HEK293 (cell line): ENCODE results near the gene MICAL3.

Experiments
- CTCF ChIA-PET: fragments of 350-600 bp; formaldehyde crosslinking; extraction: SDS; loops from one replicate; lab custom pipeline; 2021; ENCODE audit warnings: antibody characterized with exemption; lab: Yijun Ruan, JAX
- POLR2A ChIA-PET: fragments of 300-600 bp; formaldehyde crosslinking; extraction: SDS; loops from one replicate; lab custom pipeline; 2020; ENCODE audit warnings: antibody characterized with exemption, inconsistent platforms; lab: Yijun Ruan, JAX
- H3K27ac ChIP-seq: fragments of 200-500 bp; sonication (Bioruptor generic); 2 replicates; pipeline ENCODE4 v1.5.1; 2014; ENCODE audit warnings: low read depth, low read length, control low read depth, inconsistent platforms; ENCODE audit errors: extremely low read depth
- H3K36me3 ChIP-seq, 2 experiments: fragments of 200-500 bp in 1 of 2; sonication (Bioruptor generic) in 1 of 2; 1 replicate in 1 of 2; 2 replicates in 1 of 2; pipeline ENCODE4 v1.5.1; 2014 to 2017; ENCODE audit warnings: inconsistent platforms in 2 of 2, low read length in 2 of 2; ENCODE audit not compliant: control insufficient read depth in 2 of 2, insufficient read depth in 1 of 2
- H3K4me1 ChIP-seq: fragments of 200-500 bp; sonication (Bioruptor generic); 2 replicates; pipeline ENCODE4 v1.5.1; 2014; ENCODE audit warnings: mild to moderate bottlenecking, low read length, inconsistent platforms; ENCODE audit not compliant: control insufficient read depth, insufficient read depth
- H3K4me3 ChIP-seq: 2 replicates; pipeline ENCODE4 v1.5.1; 2011; ENCODE audit warnings: low read depth, mild to moderate bottlenecking, control low read depth, low read length, moderate library complexity
- H3K9me3 ChIP-seq: fragments of 200-500 bp; sonication (Bioruptor generic); 2 replicates; pipeline ENCODE4 v1.5.1; 2014; ENCODE audit warnings: low read depth, low read length, inconsistent platforms; ENCODE audit not compliant: control insufficient read depth, insufficient read depth
- INSM2 ChIP-seq: fragments of 450-650 bp; formaldehyde crosslinking; IDR thresholded peaks from 2 replicates; pipeline ENCODE4 v1.5.1; 2016; ENCODE audit warnings: missing biosample characterization, missing genetic modification characterization
- KLF17 ChIP-seq: fragments of 450-650 bp; formaldehyde crosslinking; IDR thresholded peaks from 2 replicates; pipeline ENCODE4 v1.5.1; 2016; ENCODE audit warnings: missing biosample characterization, missing genetic modification characterization
- KLF7 ChIP-seq: fragments of 450-650 bp; formaldehyde crosslinking; IDR thresholded peaks from 2 replicates; pipeline ENCODE4 v1.5.1; 2016; ENCODE audit warnings: missing biosample characterization, missing genetic modification characterization, borderline replicate concordance
- PATZ1 ChIP-seq: fragments of 450-650 bp; formaldehyde crosslinking; IDR thresholded peaks from 2 replicates; pipeline ENCODE4 v1.5.1; 2016; ENCODE audit warnings: missing biosample characterization, missing genetic modification characterization
- REPIN1 ChIP-seq: fragments of 450-650 bp; formaldehyde crosslinking; IDR thresholded peaks from 2 replicates; pipeline ENCODE4 v1.5.1; 2017; ENCODE audit warnings: missing biosample characterization, missing genetic modification characterization, low read depth
- TSHZ1 ChIP-seq: fragments of 450-650 bp; formaldehyde crosslinking; IDR thresholded peaks from 2 replicates; pipeline ENCODE4 v1.5.1; 2016; ENCODE audit warnings: missing biosample characterization, missing genetic modification characterization, borderline replicate concordance
- ZBTB11 ChIP-seq: fragments of 450-650 bp; formaldehyde crosslinking; conservative IDR thresholded peaks from 2 replicates; pipeline ENCODE4 v1.5.1; 2016; ENCODE audit warnings: low read depth, missing biosample characterization, missing genetic modification characterization
- ZNF114 ChIP-seq: fragments of 450-650 bp; formaldehyde crosslinking; IDR thresholded peaks from 2 replicates; pipeline ENCODE4 v1.5.0; 2017; ENCODE audit warnings: missing biosample characterization, missing genetic modification characterization
- ZNF223 ChIP-seq: fragments of 450-650 bp; formaldehyde crosslinking; IDR thresholded peaks from 2 replicates; pipeline ENCODE4 v1.5.1; 2016; ENCODE audit warnings: missing biosample characterization, missing genetic modification characterization
- ZNF266 ChIP-seq: fragments of 450-650 bp; formaldehyde crosslinking; IDR thresholded peaks from 2 replicates; pipeline ENCODE4 v1.5.1; 2016; ENCODE audit warnings: missing biosample characterization, missing genetic modification characterization, low read depth
- ZNF335 ChIP-seq: fragments of 450-650 bp; formaldehyde crosslinking; conservative IDR thresholded peaks from 2 replicates; pipeline ENCODE4 v1.5.1; 2016; ENCODE audit warnings: missing biosample characterization, missing genetic modification characterization
- ZNF366 ChIP-seq: fragments of 450-650 bp; formaldehyde crosslinking; conservative IDR thresholded peaks from 2 replicates; pipeline ENCODE4 v1.5.1; 2016; ENCODE audit warnings: missing biosample characterization, missing genetic modification characterization
- ZNF433 ChIP-seq: fragments of 450-650 bp; formaldehyde crosslinking; IDR thresholded peaks from 2 replicates; pipeline ENCODE4 v1.5.1; 2016; ENCODE audit warnings: missing biosample characterization, missing genetic modification characterization, low read depth
- ZNF561 ChIP-seq: fragments of 450-650 bp; IDR thresholded peaks from 2 replicates; pipeline ENCODE4 v1.5.1; 2018; ENCODE audit warnings: missing biosample characterization, missing genetic modification characterization, borderline replicate concordance
- ZNF645 ChIP-seq: fragments of 450-650 bp; formaldehyde crosslinking; IDR thresholded peaks from 2 replicates; pipeline ENCODE4; 2016; ENCODE audit warnings: missing biosample characterization, missing genetic modification characterization
- ZNF785 ChIP-seq: fragments of 450-650 bp; formaldehyde crosslinking; IDR thresholded peaks from 2 replicates; pipeline ENCODE4 v1.5.1; 2016; ENCODE audit warnings: missing biosample characterization, missing genetic modification characterization

The MICAL3 gene

GRCh38 chr22:17855572-17856290 lies 168.6 kb downstream of the MICAL3 start:
- Histone ChIP-seq H3K4me1 (no peaks in the 10 kb centered on the region), H3K4me3 (no peak overlapping the region), H3K9me3 (no peaks in the 10 kb centered on the region), H3K36me3 (peaks cover 0 to 34% of the 10 kb centered on the region in 2 experiments; a peak in 1 of 3 replicates), H3K27ac (no peak overlapping the region)
- ChIA-PET POLR2A (no interaction called here), CTCF (interaction anchor here (1.3 kb wide), 1 partner anchor 25 kb away, joined by 5 read pairs; no protein-coding TSS in a partner anchor)
- TF ChIP-seq ZBTB11 (tag by site-specific recombination) = no peak
- TF ChIP-seq KLF7 = no peak
- TF ChIP-seq ZNF335 (tag by site-specific recombination) = no peak
- TF ChIP-seq ZNF785 = no peak
- no peak for TF ChIP-seq KLF17 (tag by site-specific recombination)
- TF ChIP-seq ZNF266 = no peak
- TF ChIP-seq ZNF433 (tag by site-specific recombination) = no peak
- no peak for TF ChIP-seq REPIN1 (tag by site-specific recombination)
- TF ChIP-seq INSM2 (tag by site-specific recombination) = no peak
- TF ChIP-seq ZNF114 (tag by site-specific recombination) = no peak
- no peak for TF ChIP-seq PATZ1 (tag by site-specific recombination)
- TF ChIP-seq ZNF561 (tag by site-specific recombination) = no peak
- TF ChIP-seq ZNF223 (tag by site-specific recombination) = no peak
- TF ChIP-seq ZNF366 = no peak
- TF ChIP-seq TSHZ1 = no peak
- no peak for TF ChIP-seq ZNF645
